SK-N-SH (cell line): Measurements from ENCODE around the gene GRK5. TPM values are rescaled to one million over a fixed set of nuclear protein-coding genes. Genes with fewer than 3 reads are reported as not detected.

Source experiments
- CTCF ChIA-PET: fragments of 300-600, 350-600 bp; formaldehyde crosslinking; extraction: SDS; loops from one replicate; lab custom pipeline; 2021; lab: Yijun Ruan, JAX
- POLR2A ChIA-PET: fragments of 350-600 bp; sonication (Branson Sonifier 250); formaldehyde crosslinking; extraction: SDS; loops from one replicate; lab custom pipeline; 2020; ENCODE audit warnings: antibody characterized with exemption, inconsistent platforms; lab: Yijun Ruan, JAX
- DNase-seq: peaks from one replicate; pipeline ENCODE4 v3.0.0; 2012
- H2AFZ ChIP-seq: fragments of 200-600 bp; sonication (generic); 2 replicates; pipeline ENCODE4 v1.8.1; 2016; ENCODE audit warnings: antibody characterized with exemption, mild to moderate bottlenecking, low read depth
- H3F3A ChIP-seq: fragments of 200-600 bp; sonication (generic); replicated peaks from 2 replicates; pipeline ENCODE3; 2016; ENCODE audit warnings: antibody characterized with exemption, mild to moderate bottlenecking; ENCODE audit not compliant: insufficient read depth
- H3K27ac ChIP-seq, 2 experiments: fragments of 200-500 bp in 1 of 2; fragments of 200-600 bp in 1 of 2; sonication (Bioruptor generic) in 1 of 2; sonication (generic), shearing (Covaris generic) in 1 of 2; 2 replicates each; pipeline versions ENCODE4 v1.5.1 to v1.6.1; 2014 to 2016; ENCODE audit warnings: low read depth in 2 of 2, inconsistent platforms in 1 of 2, low read length in 1 of 2, mild to moderate bottlenecking in 1 of 2, mixed read lengths in 1 of 2
- H3K27me3 ChIP-seq: fragments of 200-600 bp; sonication (generic), shearing (Covaris generic); 2 replicates; pipeline ENCODE4 v1.6.1; 2016; ENCODE audit warnings: mixed run types; ENCODE audit not compliant: insufficient read depth
- H3K36me3 ChIP-seq, 2 experiments: fragments of 200-500 bp in 1 of 2; fragments of 200-600 bp in 1 of 2; sonication (Bioruptor generic) in 1 of 2; sonication (generic) in 1 of 2; replicated peaks in 1 of 2; 2 replicates each; pipeline versions ENCODE3 to v1.5.1; 2014 to 2016; ENCODE audit warnings: low read length in 1 of 2, mild to moderate bottlenecking in 1 of 2; ENCODE audit not compliant: insufficient read depth in 2 of 2, control insufficient read depth in 1 of 2
- H3K4me1 ChIP-seq, 2 experiments: fragments of 200-500 bp in 1 of 2; fragments of 200-600 bp in 1 of 2; sonication (Bioruptor generic) in 1 of 2; sonication (generic), shearing (Covaris generic) in 1 of 2; 2 replicates each; pipeline versions ENCODE4 v1.5.1 to v1.6.1; 2014 to 2016; ENCODE audit warnings: low read depth in 1 of 2, low read length in 1 of 2, mixed run types in 1 of 2; ENCODE audit not compliant: insufficient read depth in 2 of 2, control insufficient read depth in 1 of 2
- H3K4me2 ChIP-seq: fragments of 200-600 bp; sonication (generic), shearing (Covaris generic); 2 replicates; pipeline ENCODE4 v1.6.1; 2017; ENCODE audit warnings: mixed run types
- H3K4me3 ChIP-seq, 2 experiments: fragments of 200-500 bp in 1 of 2; fragments of 200-600 bp in 1 of 2; sonication (Bioruptor generic) in 1 of 2; sonication (generic), shearing (Covaris generic) in 1 of 2; 2 replicates each; pipeline versions ENCODE4 v1.5.1 to v1.8.1; 2014 to 2016; ENCODE audit warnings: low read depth in 2 of 2, inconsistent platforms in 1 of 2, low read length in 1 of 2, mild to moderate bottlenecking in 1 of 2, mixed read lengths in 1 of 2, moderate library complexity in 1 of 2
- H3K79me2 ChIP-seq: fragments of 200-600 bp; sonication (generic); 2 replicates; pipeline ENCODE4 v1.8.1; 2017; ENCODE audit warnings: mild to moderate bottlenecking; ENCODE audit not compliant: insufficient read depth
- H3K9ac ChIP-seq: fragments of 200-600 bp; sonication (generic); 2 replicates; pipeline ENCODE4 v1.6.1; 2017; ENCODE audit warnings: mixed run types
- H3K9me2 ChIP-seq: fragments of 200-600 bp; sonication (generic); 2 replicates; pipeline ENCODE4 v1.6.1; 2017; ENCODE audit warnings: mixed run types
- H3K9me3 ChIP-seq: fragments of 200-600 bp; sonication (generic); 2 replicates; pipeline ENCODE4 v1.6.1; 2017; ENCODE audit warnings: mixed run types, mild to moderate bottlenecking, moderate library complexity
- H4K20me1 ChIP-seq: fragments of 200-600 bp; sonication (generic); 2 replicates; pipeline ENCODE4 v1.6.1; 2017; ENCODE audit warnings: mild to moderate bottlenecking, mixed run types; ENCODE audit not compliant: insufficient read depth
- CHD2 ChIP-seq: fragments of 150-350 bp; IDR thresholded peaks from 2 replicates; pipeline ENCODE4 v1.6.1; 2018; ENCODE audit warnings: low read length; ENCODE audit not compliant: partially characterized antibody
- EZH2phosphoT487 ChIP-seq: fragments of 200-600 bp; sonication (generic); IDR thresholded peaks from 2 replicates; pipeline ENCODE4 v1.6.1; 2017; ENCODE audit warnings: low read depth, mixed run types, mild to moderate bottlenecking, antibody characterized with exemption, moderate library complexity, borderline replicate concordance
- FOSL2 ChIP-seq: IDR thresholded peaks from 2 replicates; pipeline ENCODE4 v1.4.0; 2012; ENCODE audit warnings: low read depth, mild to moderate bottlenecking, moderate library complexity, borderline replicate concordance
- FOXJ3 ChIP-seq: sonication (generic); formaldehyde crosslinking; IDR thresholded peaks from 2 replicates; pipeline ENCODE4 v1.5.1; 2020; ENCODE audit warnings: mild to moderate bottlenecking, missing genetic modification reagents
- FOXM1 ChIP-seq: IDR thresholded peaks from 2 replicates; pipeline ENCODE4 v1.4.0; 2012; ENCODE audit warnings: low read depth, mild to moderate bottlenecking
- JUND ChIP-seq: IDR thresholded peaks from 2 replicates; pipeline ENCODE4 v1.4.0; 2012
- MEF2A ChIP-seq: IDR thresholded peaks from 2 replicates; pipeline ENCODE4 v1.4.0; 2012; ENCODE audit warnings: low read depth, borderline replicate concordance
- MXI1 ChIP-seq: IDR thresholded peaks from 2 replicates; pipeline ENCODE4 v1.6.1; 2012; ENCODE audit warnings: mild to moderate bottlenecking, low read depth, low read length, improper control_type of control experiment
- NFIC ChIP-seq: IDR thresholded peaks from 2 replicates; pipeline ENCODE4 v1.4.0; 2012; ENCODE audit warnings: borderline replicate concordance
- POLR2AphosphoS5 ChIP-seq: IDR thresholded peaks from 2 replicates; pipeline ENCODE4 v1.6.1; 2012; ENCODE audit warnings: low read depth, low read length
- RAD21 ChIP-seq: IDR thresholded peaks from 2 replicates; pipeline ENCODE4 v1.6.1; 2012; ENCODE audit warnings: mild to moderate bottlenecking, low read length
- RCOR1 ChIP-seq: fragments of 150-350 bp; IDR thresholded peaks from 2 replicates; pipeline ENCODE4 v1.6.1; 2017; ENCODE audit warnings: antibody characterized with exemption, low read length
- RXRA ChIP-seq: IDR thresholded peaks from 2 replicates; pipeline ENCODE4 v1.4.0; 2012; ENCODE audit warnings: low read depth, mild to moderate bottlenecking, borderline replicate concordance
- SIN3A ChIP-seq: IDR thresholded peaks from 2 replicates; pipeline ENCODE4 v1.6.1; 2012; ENCODE audit warnings: low read depth, mild to moderate bottlenecking, low read length, moderate library complexity, borderline replicate concordance
- SMC3 ChIP-seq: IDR thresholded peaks from 2 replicates; pipeline ENCODE4 v1.6.1; 2012; ENCODE audit warnings: low read depth, low read length, improper control_type of control experiment
- TAF1 ChIP-seq: IDR thresholded peaks from 2 replicates; pipeline ENCODE4 v1.6.1; 2012; ENCODE audit warnings: low read depth, mild to moderate bottlenecking, low read length, moderate library complexity, borderline replicate concordance
- YY1 ChIP-seq: IDR thresholded peaks from 2 replicates; pipeline ENCODE4 v1.4.0; 2012; ENCODE audit warnings: low read depth, mild to moderate bottlenecking
- WGBS: methylation state at CpG from one replicate; pipeline ENCODE4 v1.1.6; 2017; ENCODE audit warnings: low lambda C conversion rate; 5-methylcytosine and 5-hydroxymethylcytosine counted together
- polyA plus RNA-seq, 3 experiments: library from polyadenylated mRNA; depleted of rRNA; stranded (reverse); fragments of >200 nt; gene quantifications; 2 replicates each; pipeline ENCODE4 v1.2.3, GENCODE V29; 2012
- TF ChIP-seq, protein P1 (sequence below): IDR thresholded peaks from 2 replicates; pipeline ENCODE4 v1.6.1; 2012; ENCODE audit warnings: mild to moderate bottlenecking, low read depth, low read length, moderate library complexity
- TF ChIP-seq, protein P2 (sequence below): IDR thresholded peaks from 2 replicates; pipeline ENCODE4; 2012

The GRK5 gene
- polyA plus RNA-seq, 1 of the 3 experiments (the other 2 are of a cell fraction), result 12.1 TPM

DNA sequence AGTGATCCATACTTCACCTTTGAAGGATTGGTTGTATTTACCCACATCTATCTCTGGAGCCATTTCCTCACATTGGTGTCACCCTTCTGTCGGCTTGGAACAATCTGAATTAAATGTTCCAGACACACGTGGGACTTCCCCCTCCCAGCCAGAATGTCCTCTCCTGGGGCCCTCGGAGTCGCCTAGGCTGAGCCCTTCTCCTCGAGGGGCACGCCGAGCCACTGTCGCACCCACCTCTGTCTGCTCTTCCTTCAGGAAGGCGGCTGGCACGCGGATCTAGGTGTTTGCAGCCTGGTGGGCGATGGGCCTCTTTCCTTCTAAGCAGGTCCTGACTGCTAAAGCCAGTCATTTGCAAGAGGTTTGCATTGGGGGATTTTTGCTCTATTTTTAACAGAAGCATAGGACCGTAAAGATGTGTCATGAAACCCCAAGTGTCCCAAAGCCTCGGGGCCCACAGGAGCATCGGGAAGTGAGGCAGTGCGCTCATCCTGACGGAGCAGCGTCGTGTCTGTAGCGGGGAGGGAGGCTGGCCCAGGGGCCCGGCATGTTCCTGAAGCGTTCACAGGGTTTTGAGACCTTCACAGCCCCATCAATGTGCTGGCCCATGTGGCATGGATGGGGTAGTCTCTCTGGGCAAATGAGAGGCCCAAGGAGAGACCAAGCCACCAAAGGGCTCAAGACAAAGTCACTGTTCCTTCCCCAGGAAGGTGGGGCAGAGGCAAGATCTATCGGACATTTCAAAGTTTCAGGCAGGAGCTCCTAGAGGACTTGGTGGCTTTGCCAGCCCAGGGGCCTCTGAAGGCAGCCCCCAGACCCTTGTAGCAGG is 248.5 kb downstream of the GRK5 start:
- Histone ChIP-seq H3K9me2 (no peaks in the 10 kb centered on the region), H3K9me3 (no peaks in the 10 kb centered on the region), H3K27ac (no peak overlapping the region), H3K4me3 (no peak overlapping the region), H3F3A (no peaks in the 10 kb centered on the region), H3K4me2 (no peak overlapping the region), H3K9ac (no peak overlapping the region), H3K36me3 (peaks cover 0 to 4% of the 10 kb centered on the region in 2 experiments), H3K27me3 (no peaks in the 10 kb centered on the region), H3K4me1 (no peaks in the 10 kb centered on the region), H4K20me1 (no peaks in the 10 kb centered on the region), H3K79me2 (no peaks in the 10 kb centered on the region), H2AFZ (no peak overlapping the region)
- WGBS, result 90% methylated on average over 22 of the region's 23 CpGs
- no peak for DNase-seq
- TF ChIP-seq CHD2 (no peak), FOXJ3 (no peak)
- CTCF ChIA-PET, result interaction anchor here (1.6 to 5.9 kb wide), 4 partner anchors 10 to 257 kb away, joined by 5 to 38 read pairs (median 20); partner anchors contain the start of gene GRK5
- POLR2A ChIA-PET, result no interaction called here

DNA sequence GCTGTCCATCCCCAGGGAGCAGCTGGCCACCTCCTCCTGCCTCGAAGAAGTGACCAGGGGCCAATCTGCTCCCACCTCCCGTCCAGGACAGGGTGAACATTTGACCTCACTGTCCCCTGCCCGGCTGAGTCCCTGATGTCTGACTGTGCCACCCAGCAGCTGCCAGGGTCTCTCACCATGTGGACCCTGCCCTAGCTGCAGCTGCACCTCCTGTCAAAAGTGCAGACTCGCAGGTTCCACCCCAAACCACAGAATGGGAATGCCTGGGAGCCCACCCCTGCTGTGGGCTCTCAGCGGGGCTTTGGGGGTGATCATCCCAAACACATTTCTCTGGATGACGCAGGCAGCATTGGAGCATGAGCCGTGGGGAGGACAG is 249.1 kb downstream of the GRK5 start:
- 85% methylated on average over 7 of the region's 7 CpGs for WGBS
- H3K4me1 ChIP-seq, result no peaks in the 10 kb centered on the region
- H3K4me2 ChIP-seq, result no peak overlapping the region
- peaks cover 0 to 4% of the 10 kb centered on the region in 2 experiments for H3K36me3 ChIP-seq
- ChIA-PET POLR2A (no interaction called here), CTCF (interaction anchor here (1.6 to 5.9 kb wide), 4 partner anchors 11 to 258 kb away, joined by 5 to 38 read pairs (median 20); partner anchors contain the start of gene GRK5)
- H3K9ac ChIP-seq, result no peak overlapping the region
- H3K79me2 ChIP-seq, result no peaks in the 10 kb centered on the region
- no peak overlapping the region for H3K4me3 ChIP-seq
- TF ChIP-seq, protein P1, sequence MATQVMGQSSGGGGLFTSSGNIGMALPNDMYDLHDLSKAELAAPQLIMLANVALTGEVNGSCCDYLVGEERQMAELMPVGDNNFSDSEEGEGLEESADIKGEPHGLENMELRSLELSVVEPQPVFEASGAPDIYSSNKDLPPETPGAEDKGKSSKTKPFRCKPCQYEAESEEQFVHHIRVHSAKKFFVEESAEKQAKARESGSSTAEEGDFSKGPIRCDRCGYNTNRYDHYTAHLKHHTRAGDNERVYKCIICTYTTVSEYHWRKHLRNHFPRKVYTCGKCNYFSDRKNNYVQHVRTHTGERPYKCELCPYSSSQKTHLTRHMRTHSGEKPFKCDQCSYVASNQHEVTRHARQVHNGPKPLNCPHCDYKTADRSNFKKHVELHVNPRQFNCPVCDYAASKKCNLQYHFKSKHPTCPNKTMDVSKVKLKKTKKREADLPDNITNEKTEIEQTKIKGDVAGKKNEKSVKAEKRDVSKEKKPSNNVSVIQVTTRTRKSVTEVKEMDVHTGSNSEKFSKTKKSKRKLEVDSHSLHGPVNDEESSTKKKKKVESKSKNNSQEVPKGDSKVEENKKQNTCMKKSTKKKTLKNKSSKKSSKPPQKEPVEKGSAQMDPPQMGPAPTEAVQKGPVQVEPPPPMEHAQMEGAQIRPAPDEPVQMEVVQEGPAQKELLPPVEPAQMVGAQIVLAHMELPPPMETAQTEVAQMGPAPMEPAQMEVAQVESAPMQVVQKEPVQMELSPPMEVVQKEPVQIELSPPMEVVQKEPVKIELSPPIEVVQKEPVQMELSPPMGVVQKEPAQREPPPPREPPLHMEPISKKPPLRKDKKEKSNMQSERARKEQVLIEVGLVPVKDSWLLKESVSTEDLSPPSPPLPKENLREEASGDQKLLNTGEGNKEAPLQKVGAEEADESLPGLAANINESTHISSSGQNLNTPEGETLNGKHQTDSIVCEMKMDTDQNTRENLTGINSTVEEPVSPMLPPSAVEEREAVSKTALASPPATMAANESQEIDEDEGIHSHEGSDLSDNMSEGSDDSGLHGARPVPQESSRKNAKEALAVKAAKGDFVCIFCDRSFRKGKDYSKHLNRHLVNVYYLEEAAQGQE, result no peak
- no peak for TF ChIP-seq SMC3
- no peak for TF ChIP-seq RCOR1
- TF ChIP-seq RXRA, result no peak
- no peak for TF ChIP-seq EZH2phosphoT487
- no peak for TF ChIP-seq FOSL2
- no peak for TF ChIP-seq NFIC
- TF ChIP-seq JUND, result no peak
- TF ChIP-seq YY1, result no peak
- no peak for TF ChIP-seq SIN3A
- TF ChIP-seq MXI1, result no peak
- no peak for TF ChIP-seq POLR2AphosphoS5
- no peak for TF ChIP-seq RAD21
- TF ChIP-seq, protein P2, sequence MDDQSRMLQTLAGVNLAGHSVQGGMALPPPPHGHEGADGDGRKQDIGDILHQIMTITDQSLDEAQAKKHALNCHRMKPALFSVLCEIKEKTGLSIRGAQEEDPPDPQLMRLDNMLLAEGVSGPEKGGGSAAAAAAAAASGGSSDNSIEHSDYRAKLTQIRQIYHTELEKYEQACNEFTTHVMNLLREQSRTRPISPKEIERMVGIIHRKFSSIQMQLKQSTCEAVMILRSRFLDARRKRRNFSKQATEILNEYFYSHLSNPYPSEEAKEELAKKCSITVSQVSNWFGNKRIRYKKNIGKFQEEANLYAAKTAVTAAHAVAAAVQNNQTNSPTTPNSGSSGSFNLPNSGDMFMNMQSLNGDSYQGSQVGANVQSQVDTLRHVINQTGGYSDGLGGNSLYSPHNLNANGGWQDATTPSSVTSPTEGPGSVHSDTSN, result no peak
- no peak for TF ChIP-seq FOXM1
- no peak for TF ChIP-seq TAF1
- TF ChIP-seq MEF2A, result no peak
- DNase-seq, result no peak
- H3K27ac ChIP-seq, result no peak overlapping the region
- no peaks in the 10 kb centered on the region for H3F3A ChIP-seq
- H2AFZ ChIP-seq, result no peak overlapping the region
- H3K9me2 ChIP-seq, result no peaks in the 10 kb centered on the region
- no peaks in the 10 kb centered on the region for H4K20me1 ChIP-seq
- no peaks in the 10 kb centered on the region for H3K9me3 ChIP-seq
- no peaks in the 10 kb centered on the region for H3K27me3 ChIP-seq
